ENCODE data around the gene JCAD.

The JCAD gene

GRCh38 chr10:30032125-30032524 is 27.3 kb downstream of the JCAD start:
- Histone ChIP-seq H3K4me2 (no peak overlapping the region), H3K27ac (no peak overlapping the region), H4K20me1 (ENCODE audit: insufficient read depth) (no peaks in the 10 kb centered on the region), H2AFZ (ENCODE audit: low read depth) (no peak overlapping the region), H3K9ac (no peak overlapping the region), H3K4me1 (ENCODE audit: low read depth, poor library complexity, severe bottlenecking) (peaks cover 6% of the 10 kb centered on the region), H3K79me2 (ENCODE audit: insufficient read depth, low read depth) (no peaks in the 10 kb centered on the region), H3K4me3 (IDR thresholded peaks at IDR 0.05; ENCODE audit: insufficient read depth, low read depth, low read length) (no peak overlapping the region), H3K36me3 (ENCODE audit: insufficient read depth) (no peaks in the 10 kb centered on the region), H3K27me3 (ENCODE audit: insufficient read depth, low read depth) (no peaks in the 10 kb centered on the region)
- no peak for TF ChIP-seq CTCF (conservative IDR thresholded peaks at IDR 0.05; ENCODE audit: low read depth, low read length)

- H3K36me3 ChIP-seq (ENCODE audit: insufficient read depth) = no peaks in the 10 kb centered on the region
- no peak overlapping the region for H3K27ac ChIP-seq
- H4K20me1 ChIP-seq (ENCODE audit: insufficient read depth) = no peaks in the 10 kb centered on the region
- no peak overlapping the region for H3K4me3 ChIP-seq (IDR thresholded peaks at IDR 0.05; ENCODE audit: insufficient read depth, low read depth, low read length)
- no peak overlapping the region for H3K9ac ChIP-seq
- H2AFZ ChIP-seq (ENCODE audit: low read depth) = no peak overlapping the region
- peaks cover 9% of the 10 kb centered on the region for H3K4me1 ChIP-seq (ENCODE audit: low read depth, poor library complexity, severe bottlenecking)
- TF ChIP-seq CTCF (conservative IDR thresholded peaks at IDR 0.05; ENCODE audit: low read depth, low read length) = no peak
- H3K4me2 ChIP-seq = no peak overlapping the region
- no peaks in the 10 kb centered on the region for H3K27me3 ChIP-seq (ENCODE audit: insufficient read depth, low read depth)
- no peaks in the 10 kb centered on the region for H3K79me2 ChIP-seq (ENCODE audit: insufficient read depth, low read depth)
Measured at GRCh38 chr10:30029872-30030256, 29.5 kb downstream of the JCAD start.

GRCh38 chr10:30029164-30029871 is 30.1 kb downstream of the JCAD start:
- Histone ChIP-seq H3K4me2 (no peak overlapping the region), H3K36me3 (ENCODE audit: insufficient read depth) (no peaks in the 10 kb centered on the region)

GRCh38 chr10:30028738-30029030 is 30.7 kb downstream of the JCAD start:
- peaks cover 9% of the 10 kb centered on the region for H3K4me1 ChIP-seq (ENCODE audit: low read depth, poor library complexity, severe bottlenecking)

More at GRCh38 chr10:30029164-30029871, 30.1 kb downstream of the JCAD start:
- Histone ChIP-seq H2AFZ (ENCODE audit: low read depth) (no peak overlapping the region), H3K4me3 (IDR thresholded peaks at IDR 0.05; ENCODE audit: insufficient read depth, low read depth, low read length) (no peak overlapping the region), H3K9ac (no peak overlapping the region), H3K4me1 (ENCODE audit: low read depth, poor library complexity, severe bottlenecking) (peaks cover 9% of the 10 kb centered on the region), H3K27ac (no peak overlapping the region), H3K79me2 (ENCODE audit: insufficient read depth, low read depth) (no peaks in the 10 kb centered on the region), H3K27me3 (ENCODE audit: insufficient read depth, low read depth) (no peaks in the 10 kb centered on the region), H4K20me1 (ENCODE audit: insufficient read depth) (no peaks in the 10 kb centered on the region)
- no peak for TF ChIP-seq CTCF (conservative IDR thresholded peaks at IDR 0.05; ENCODE audit: low read depth, low read length)

More at GRCh38 chr10:30028738-30029030, 30.7 kb downstream of the JCAD start:
- Histone ChIP-seq H4K20me1 (ENCODE audit: insufficient read depth) (no peaks in the 10 kb centered on the region), H3K27ac (no peak overlapping the region), H3K36me3 (ENCODE audit: insufficient read depth) (no peaks in the 10 kb centered on the region), H3K27me3 (ENCODE audit: insufficient read depth, low read depth) (no peaks in the 10 kb centered on the region), H3K9ac (no peak overlapping the region), H2AFZ (ENCODE audit: low read depth) (no peak overlapping the region), H3K4me2 (no peak overlapping the region), H3K79me2 (ENCODE audit: insufficient read depth, low read depth) (no peaks in the 10 kb centered on the region), H3K4me3 (IDR thresholded peaks at IDR 0.05; ENCODE audit: insufficient read depth, low read depth, low read length) (no peak overlapping the region)
- TF ChIP-seq CTCF (conservative IDR thresholded peaks at IDR 0.05; ENCODE audit: low read depth, low read length) = no peak

All from KMS-11 (cell line).